ENCODE measurements around the gene MARCOL.

The MARCOL gene

GRCh38 chr5:148238418-148238794 is at the start of gene MARCOL:
MARCOL (plus strand) TSS chr5:148238525; CDS start chr5:148238598, 73 bp downstream.
- no peak for DNase-seq (ENCODE audit: low read depth)

- DNase-seq (ENCODE audit: low read depth), result no peak
Measured at GRCh38 chr5:148191010-148191409, 47.3 kb upstream of the MARCOL start.

- DNase-seq (ENCODE audit: low read depth), result no peak
Measured at GRCh38 chr5:148193202-148193601, 45.1 kb upstream of the MARCOL start.

GRCh38 chr5:148201151-148201550 is 37.2 kb upstream of the MARCOL start:
- DNase-seq (ENCODE audit: low read depth), result no peak

- no peak for DNase-seq (ENCODE audit: low read depth)
Measured at GRCh38 chr5:148202531-148203203, 35.7 kb upstream of the MARCOL start, which contains the start of gene SPINK6. SPINK6 (plus strand) TSS chr5:148203042; CDS start chr5:148203097, 55 bp downstream.

- DNase-seq (ENCODE audit: low read depth), result no peak
Measured at GRCh38 chr5:148205044-148205806, 33.1 kb upstream of the MARCOL start.

- DNase-seq (ENCODE audit: low read depth), result no peak
Measured at GRCh38 chr5:148205865-148206264, 32.5 kb upstream of the MARCOL start.

- no peak for DNase-seq (ENCODE audit: low read depth)
Measured at GRCh38 chr5:148206620-148207019, 31.7 kb upstream of the MARCOL start.

- no peak for DNase-seq (ENCODE audit: low read depth)
Measured at GRCh38 chr5:148208226-148208625, 30.1 kb upstream of the MARCOL start.

GRCh38 chr5:148209151-148209770 is 29.1 kb upstream of the MARCOL start:
- DNase-seq (ENCODE audit: low read depth), result no peak

- DNase-seq (ENCODE audit: low read depth), result no peak
Measured at GRCh38 chr5:148214665-148215185, 23.6 kb upstream of the MARCOL start.

- DNase-seq (ENCODE audit: low read depth), result no peak
Measured at GRCh38 chr5:148221508-148221907, 16.8 kb upstream of the MARCOL start.

- DNase-seq (ENCODE audit: low read depth), result no peak
Measured at GRCh38 chr5:148224117-148224742, 14.1 kb upstream of the MARCOL start.

- DNase-seq (ENCODE audit: low read depth), result no peak
Measured at GRCh38 chr5:148228392-148228984, 9.8 kb upstream of the MARCOL start.

- DNase-seq (ENCODE audit: low read depth), result no peak
Measured at GRCh38 chr5:148229840-148230239, 8.5 kb upstream of the MARCOL start.

- no peak for DNase-seq (ENCODE audit: low read depth)
Measured at GRCh38 chr5:148230240-148230639, 8.1 kb upstream of the MARCOL start.

- DNase-seq (ENCODE audit: low read depth), result no peak
Measured at GRCh38 chr5:148237785-148238417, 424 bp upstream of the MARCOL start.

- no peak for DNase-seq (ENCODE audit: low read depth)
Measured at GRCh38 chr5:148248894-148249293, 10.6 kb downstream of the MARCOL start.

GRCh38 chr5:148255456-148255855 is 17.1 kb downstream of the MARCOL start:
- no peak for DNase-seq (ENCODE audit: low read depth)

- no peak for DNase-seq (ENCODE audit: low read depth)
Measured at GRCh38 chr5:148259288-148259687, 21.0 kb downstream of the MARCOL start.

GRCh38 chr5:148261221-148261620 is 22.9 kb downstream of the MARCOL start:
- no peak for DNase-seq (ENCODE audit: low read depth)
